Stimulated activated CD4-positive, alpha-beta T cell treated with anti-CD3 and anti-CD28 coated beads, Interleukin-12 subunit alpha, Interleukin-12 subunit beta, amount 100 ng/mL, for 48 hours (primary cell): ENCODE results near the gene MDP1.
A peak's percentile ranks its signal among the peaks of the same experiment; 100 is the strongest.
"Not testable (repeated sequence)": the region's sequence is repeated elsewhere in the genome, so short reads cannot be mapped to it uniquely, and the experiment has no call there.

Source experiments
- DNase-seq, 3 donors: peaks; one replicate each; pipeline ENCODE4 v3.0.0-alpha.2; 2020; ENCODE audit warnings: low read depth in 2 of 3, low spot score in 1 of 3

Gene MDP1

DNA sequence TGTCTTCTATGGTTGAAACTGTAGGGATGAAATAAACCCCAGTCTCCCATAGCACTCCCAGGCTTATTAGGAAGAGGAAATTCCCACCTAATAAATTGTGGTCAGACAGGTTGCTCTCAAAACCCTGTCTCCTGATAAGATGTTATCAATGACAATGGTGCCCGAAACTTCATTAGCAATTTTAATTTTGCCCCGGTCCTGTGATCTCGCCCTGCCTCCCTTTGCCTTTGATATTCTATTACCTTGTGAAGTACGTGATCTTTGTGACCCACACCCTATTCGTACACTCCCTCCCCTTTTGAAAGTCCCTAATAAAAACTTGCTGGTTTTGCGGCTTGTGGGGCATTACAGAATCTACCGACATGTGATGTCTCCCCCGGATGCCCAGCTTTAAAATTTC, 13.3 kb downstream of the MDP1 start:
- not testable (repeated sequence) for DNase-seq

DNA sequence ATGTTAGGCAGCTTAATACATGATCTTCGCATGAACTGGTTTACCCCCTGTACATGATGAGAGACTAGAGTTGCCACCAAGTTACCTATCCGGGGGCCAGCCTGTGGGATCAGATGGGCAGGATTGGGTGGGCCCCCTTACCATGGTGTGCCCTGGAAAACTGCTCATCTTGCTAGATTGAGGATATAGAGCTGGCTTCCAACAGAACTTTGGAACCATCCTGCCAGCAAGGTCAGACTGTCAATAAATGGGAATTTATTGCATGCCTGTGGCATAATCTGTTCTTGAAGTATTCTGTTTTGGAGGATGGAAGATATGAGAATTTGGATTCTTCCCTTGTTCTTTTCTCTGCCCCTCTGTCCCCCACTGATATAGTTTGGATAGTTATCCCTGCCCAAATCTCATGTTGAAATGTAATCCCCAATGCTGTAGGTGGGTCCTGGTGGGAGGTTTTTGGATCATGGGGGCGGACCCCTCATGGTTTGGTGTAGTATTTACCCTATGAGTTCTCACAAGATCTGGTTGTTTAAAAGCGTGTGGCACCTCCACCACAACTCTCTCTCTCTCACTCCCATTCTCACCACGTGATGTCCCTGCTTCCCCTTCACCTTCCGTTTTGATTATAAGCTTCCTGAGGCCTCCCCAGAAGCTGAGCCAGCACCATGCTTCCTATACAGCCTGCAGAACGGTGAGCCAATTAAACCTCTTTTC, 16.9 kb downstream of the MDP1 start:
- DNase-seq = no peak

DNA sequence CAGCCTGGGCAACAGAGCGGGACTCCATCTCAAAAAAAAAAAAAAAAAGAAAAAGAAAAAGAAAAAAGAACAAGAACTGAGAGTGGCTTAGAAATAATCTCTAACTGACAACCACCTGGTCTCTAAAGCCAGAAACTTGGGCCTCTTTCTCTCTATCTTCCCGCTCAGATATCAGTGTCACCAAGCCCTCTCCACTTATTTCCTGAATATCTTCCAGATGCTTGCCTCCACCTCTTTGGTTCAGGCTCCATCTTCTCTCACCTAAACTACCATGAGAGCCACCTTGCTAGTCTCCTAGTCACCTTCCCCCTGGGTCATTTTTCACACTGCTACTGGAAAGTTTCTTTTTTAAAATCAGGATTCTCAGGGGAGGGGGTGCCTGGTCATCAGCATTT, 18.8 kb downstream of the MDP1 start:
- DNase-seq = no peak

DNA sequence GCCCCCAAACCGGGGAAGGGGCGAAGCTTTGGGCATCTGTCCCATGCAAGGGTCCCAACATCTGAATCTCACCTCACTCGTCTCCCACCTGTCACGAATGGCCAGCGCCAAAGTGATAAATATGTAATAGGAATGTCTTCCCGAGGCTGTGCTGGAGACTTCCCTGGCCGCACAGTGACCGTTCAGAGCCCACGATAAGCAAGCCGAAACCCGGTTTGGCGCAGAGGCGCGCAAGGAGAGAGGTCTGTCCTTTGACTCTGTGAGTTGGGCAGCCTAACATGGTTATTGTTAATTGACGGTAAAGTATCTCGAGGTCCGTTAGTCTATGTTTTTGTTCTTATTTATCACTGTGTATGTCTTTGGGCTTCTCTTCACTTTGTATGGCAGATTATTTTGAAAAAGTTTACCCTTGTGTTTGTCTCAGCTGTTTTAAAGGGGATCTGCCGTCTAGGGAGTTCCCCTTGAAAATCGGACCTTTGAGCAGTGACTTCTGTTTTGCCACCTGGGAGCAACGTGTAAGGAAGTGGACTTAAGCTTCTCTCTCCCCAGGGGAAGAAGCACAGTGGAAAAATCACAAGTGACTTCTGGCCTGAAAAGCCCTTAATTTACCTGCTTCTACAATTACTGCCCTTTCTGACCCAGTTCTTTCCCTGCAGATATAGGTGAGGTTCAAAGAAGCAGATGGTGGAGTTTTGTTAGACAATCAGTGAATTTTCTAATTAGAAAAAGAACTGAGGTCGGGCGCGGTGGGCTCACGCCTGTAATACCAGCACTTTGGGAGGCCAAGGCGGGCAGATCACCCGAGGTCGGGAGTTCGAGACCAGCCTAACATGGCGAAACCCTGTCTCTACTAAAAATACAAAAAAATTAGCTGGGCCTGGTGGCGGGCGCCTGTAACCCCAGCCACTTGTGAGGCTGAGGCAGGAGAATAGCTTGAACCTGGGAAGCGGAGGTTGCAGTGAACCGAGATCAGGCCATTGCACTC, 19.5 kb downstream of the MDP1 start:
- no peak for DNase-seq

DNA sequence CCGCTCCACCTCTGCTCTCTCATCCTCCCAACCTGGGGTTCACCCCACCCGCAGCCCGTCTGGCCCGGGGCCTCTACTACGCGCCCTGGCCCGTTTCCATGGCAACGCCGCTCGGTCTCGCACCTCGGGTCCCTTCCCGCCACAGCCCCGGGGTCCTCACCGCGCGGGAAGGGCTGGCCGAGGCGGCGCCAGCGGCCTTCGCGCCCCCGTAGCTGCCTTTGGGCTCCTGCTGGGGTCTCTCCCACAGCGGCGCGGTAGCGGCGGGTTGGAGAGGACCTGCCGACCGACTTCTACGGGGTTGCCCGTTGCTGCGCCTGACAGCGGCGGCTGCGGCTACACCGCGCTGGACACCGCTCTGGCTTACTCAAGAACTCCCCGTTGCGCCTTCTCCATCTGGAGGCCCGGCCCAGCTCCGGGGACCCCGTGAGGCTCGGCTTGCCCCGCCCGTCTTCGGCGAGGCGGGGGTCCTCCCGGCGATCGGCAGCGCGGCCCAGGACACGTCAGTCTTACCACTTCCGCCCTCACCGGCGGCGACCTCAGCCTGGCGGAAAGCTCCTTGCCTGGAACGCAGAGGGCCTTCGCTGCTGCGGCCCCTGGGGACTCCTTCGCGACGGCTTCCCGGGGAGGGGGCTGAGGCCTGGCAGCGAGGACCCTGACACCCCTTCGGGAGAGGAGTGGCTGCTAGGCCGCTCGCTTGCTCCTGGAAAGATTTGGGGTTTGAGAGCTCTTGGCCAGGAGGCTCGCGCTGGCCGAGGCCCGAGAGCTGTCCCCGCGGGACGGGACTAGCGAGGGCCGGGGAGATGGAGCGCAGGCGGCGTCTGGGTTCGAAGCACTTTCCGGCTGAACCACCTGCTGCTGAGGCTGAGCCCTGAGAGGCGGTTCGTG, 20.4 kb downstream of the MDP1 start, which contains the start of gene TM9SF1:
TSS of gene TM9SF1 (minus strand) at position 256 of the 885 bp plus-strand sequence. CDS start 422 bp downstream, outside the sequence.
- peak; percentile 72 to 82 (median 79) for DNase-seq

DNA sequence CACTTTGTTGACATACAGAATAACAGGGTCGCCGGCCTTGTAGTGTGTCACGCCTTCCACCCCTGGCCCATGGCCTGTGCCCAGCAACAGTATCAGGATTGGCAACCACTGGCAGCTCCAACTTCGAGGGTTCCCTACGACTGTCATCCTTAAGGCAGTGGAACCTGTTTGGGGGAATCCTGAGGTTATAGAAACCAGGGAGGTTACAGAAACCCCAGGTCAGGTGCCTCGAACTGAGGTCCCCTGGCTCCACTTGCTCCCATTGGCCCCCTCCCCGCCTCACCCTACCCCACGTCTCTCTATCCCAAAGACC, 21.0 kb downstream of the MDP1 start:
- DNase-seq = no peak

DNA sequence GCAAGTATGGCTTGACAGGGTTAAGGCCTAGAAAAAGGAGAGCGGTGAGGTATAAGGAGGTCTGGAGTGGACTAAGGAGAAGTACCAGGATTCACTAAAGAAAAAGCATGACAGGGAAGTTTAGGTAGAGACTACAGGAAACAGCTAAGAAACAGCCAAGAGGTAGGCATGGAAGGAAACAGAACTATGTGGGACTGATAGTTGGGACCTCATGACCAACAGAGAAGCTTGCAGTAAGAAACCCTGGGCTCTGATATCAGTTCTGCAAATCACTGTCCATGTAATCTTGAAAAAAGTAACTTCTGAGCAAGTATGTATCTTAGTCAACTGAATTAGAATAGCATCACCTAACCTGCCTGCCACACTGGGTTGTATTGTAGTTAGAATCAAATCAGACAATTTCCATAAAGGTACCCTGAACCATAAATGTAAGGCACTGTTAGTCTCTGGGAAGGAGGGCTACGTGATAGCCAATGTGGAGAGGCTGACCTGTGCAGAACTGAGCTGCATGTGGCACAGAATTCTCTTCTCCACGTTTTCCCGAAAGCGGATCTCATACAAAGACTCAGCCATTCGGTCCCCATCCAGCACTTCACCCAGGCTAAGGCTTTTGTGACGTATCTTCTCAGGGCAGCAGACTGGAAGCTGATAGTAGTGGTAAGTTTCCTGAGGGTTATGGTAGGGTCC, 21.5 kb downstream of the MDP1 start:
- no peak for DNase-seq

DNA sequence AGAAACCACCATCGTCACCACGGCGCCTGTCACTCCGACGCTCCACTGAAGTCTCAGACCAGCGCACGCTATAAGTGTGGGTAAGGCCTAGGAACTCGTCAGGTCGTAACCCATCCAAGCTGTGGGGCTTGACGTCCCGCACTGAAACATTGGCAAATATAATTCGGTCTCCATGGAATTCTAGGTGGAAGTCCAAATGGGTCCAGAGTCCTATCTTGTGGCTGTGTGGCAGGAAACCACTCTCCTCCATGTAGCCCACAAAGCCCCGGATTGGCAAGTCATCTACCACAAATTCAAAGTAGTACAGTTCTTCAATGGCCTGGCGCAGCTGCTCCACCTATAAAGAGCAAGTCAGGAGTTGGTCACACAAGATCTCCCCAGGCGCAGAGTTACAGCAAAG, 22.9 kb downstream of the MDP1 start:
- DNase-seq = no peak

DNA sequence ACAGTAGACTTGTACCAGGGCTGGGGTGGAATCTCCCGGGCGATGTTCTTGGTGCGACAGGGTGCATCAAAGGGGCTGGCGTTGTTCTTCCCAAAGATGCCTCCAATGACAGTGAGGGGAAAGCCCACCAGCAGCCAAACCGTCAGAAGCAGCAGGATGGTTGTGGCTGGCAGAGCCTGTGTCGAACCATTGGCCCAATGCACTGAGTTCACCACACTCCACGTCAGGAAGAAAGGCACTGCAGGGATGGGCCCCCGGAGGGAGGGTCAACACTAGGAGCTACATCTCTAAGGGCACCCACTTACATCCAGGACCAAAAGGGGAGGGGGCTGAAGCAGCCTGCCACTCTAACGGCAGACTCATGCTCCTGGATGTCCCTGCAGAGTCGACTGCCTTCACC, 25.4 kb downstream of the MDP1 start:
- DNase-seq = no peak

DNA sequence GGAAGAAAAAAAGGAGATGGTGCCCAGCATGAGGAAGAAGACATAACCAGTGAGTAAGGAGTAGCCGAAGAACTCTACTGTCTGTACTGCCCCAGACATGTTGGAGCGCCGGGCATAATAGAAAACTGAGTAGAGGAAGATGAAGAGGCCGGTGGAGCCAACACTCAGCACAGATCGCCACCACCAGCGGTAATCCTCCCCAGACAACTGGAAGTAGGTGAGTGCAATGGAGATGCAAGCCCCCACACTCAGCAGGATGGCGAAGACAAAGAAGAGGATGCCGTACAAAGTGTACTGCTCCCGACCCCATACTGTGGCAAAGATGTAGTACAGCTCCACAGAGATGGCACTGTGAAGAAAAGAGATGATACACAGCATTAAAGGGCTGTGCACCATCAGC, 26.4 kb downstream of the MDP1 start:
- DNase-seq = no peak

DNA sequence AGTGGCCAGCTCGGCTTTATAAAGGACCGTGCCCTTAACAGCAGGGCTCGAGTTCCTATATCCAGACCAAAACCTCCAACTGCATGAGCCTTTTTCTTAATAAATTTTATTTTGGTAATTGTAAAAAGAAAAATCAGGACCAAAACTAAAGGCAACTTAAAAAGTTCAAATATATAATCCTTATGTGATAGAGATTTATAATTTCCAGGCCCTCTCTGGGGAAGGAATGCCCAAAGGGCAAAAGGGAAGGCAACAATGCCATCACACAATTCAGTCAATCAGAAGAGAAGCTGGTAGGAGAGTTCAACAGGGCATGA, 26.8 kb downstream of the MDP1 start:
- DNase-seq = no peak

DNA sequence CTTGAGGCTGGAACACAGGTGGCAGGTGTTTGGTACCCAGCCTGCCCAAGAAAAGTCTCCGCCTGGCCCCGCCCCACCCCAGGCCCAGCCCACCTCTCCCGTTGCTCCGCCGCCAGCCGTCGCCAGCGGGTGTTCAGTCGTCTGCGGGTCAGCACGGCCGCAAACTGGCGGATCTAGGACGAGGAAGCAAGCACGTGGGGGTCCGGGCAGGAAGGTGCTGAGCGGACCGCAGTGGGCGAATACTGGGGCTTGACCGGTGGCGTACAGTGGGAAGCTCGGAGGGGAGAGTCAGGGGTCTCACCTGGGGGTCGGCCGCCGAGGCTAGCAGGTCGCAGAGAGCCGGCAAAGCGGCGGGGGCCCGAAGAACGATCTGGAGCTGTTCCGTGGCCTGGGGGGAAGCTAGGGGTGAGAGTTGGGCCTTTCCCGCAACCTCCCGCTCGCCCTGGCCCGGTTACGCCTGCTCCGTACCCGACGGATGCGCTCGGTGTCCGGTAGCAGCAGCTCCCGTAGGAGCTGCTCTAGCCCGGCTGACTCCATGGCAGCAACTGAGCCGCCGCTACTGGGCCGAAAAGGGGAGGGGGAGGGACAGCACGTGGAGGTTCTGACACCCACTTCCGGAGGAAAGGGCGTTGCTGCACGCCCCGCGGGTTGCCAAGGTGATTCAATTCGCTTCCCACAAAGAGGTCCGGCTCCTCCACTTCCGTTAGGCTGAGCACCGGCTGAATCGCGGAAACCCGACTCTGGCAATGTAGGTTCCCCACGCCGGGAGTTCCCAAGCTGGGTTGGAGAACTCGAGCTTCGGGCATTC, 27.4 kb downstream of the MDP1 start, which contains the start of gene IPO4:
TSS of gene IPO4 (minus strand) at position 566 of the 808 bp plus-strand sequence. CDS start at position 537, 29 bp downstream.
- peak; percentile 91 to 94 (median 92) for DNase-seq

DNA sequence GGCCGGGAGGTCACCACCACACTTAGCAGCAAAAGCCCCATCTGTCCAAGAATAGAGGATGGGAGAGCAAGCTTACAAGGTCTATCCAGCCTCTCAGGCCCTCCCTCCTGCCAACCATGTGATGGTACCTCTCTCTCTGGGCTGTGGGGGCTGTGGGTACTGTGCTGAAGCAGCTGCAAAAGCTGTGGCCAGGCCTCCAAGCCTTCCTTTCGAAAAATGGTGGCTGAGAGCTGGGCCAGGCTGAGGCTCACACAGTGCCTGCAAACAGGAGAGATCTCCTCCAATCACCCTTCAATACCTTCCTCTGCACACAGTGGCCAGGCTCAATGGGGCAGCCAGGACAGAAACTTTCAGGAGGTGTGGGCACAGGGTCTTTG, 28.3 kb downstream of the MDP1 start:
- no peak for DNase-seq

DNA sequence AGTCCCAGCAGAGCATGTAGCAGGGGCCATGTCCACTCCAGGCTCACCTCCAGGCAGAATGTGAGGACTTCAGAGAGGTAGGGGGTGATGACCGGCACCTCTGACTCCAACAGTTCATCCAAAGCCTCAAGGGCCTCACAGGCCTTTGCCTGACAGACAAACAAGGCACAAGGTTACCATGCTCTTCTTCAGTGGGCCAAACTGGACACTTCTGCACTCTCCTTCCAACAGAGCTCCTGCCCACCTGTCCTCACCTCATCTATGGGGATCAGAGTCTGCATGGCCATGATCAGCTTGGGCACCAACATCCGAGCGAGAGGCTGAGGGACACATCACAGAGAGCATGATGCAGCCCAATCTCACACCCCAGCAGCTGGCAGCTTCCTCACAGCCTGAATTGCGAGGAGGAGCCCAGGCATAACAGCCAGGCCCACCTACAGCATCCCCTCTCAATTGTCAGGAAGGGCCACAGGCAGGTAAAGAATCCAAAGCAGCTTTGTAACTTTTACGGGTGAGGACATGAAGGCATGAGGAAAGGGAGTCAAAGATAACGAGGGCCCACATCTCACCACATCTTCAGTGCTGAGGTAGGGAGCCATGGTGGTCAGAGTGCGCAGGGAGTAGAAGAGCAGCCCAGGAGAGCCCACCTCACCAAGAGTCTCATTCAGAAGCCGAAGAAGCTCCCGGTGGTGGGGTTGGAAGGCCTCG, 28.9 kb downstream of the MDP1 start:
- DNase-seq = no peak

DNA sequence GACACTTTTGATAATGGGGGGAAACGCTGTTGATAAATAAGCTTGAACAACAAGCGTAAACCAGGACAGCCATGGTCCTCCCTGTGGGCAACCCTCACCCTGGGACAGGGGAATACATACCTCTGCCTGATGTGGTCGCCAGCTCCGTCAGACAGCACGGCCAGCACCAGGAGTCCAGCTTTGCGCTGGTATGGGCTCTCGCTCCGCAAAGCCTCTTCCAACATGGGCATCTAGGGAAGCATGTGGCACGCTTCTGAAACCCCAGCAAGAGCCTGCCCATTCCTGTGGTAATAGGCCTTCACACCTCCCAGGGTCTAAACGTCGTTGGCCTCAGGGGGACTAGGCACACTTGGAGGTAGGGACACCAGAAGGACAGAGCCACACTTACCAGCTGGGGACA, 30.1 kb downstream of the MDP1 start:
- no peak for DNase-seq

DNA sequence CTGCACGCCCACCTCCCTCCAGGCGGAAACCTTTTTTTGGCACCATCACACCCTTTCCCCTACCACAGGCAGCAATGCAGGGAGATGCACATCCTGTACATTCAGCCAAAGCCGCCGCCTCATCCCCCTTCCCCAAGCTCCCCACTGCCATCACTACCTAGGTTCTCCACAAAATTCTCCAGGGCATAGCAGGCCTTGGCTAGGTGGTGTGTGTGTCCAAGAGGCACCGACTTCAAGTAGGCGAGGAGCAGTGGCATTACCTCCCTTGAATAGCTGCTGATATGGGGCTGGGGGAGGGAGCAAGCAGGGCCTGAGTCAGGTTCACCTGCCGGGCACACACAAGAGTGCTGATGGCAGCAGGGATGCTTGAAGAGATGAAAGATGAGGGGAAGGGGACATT, 30.8 kb downstream of the MDP1 start:
- no peak for DNase-seq

DNA sequence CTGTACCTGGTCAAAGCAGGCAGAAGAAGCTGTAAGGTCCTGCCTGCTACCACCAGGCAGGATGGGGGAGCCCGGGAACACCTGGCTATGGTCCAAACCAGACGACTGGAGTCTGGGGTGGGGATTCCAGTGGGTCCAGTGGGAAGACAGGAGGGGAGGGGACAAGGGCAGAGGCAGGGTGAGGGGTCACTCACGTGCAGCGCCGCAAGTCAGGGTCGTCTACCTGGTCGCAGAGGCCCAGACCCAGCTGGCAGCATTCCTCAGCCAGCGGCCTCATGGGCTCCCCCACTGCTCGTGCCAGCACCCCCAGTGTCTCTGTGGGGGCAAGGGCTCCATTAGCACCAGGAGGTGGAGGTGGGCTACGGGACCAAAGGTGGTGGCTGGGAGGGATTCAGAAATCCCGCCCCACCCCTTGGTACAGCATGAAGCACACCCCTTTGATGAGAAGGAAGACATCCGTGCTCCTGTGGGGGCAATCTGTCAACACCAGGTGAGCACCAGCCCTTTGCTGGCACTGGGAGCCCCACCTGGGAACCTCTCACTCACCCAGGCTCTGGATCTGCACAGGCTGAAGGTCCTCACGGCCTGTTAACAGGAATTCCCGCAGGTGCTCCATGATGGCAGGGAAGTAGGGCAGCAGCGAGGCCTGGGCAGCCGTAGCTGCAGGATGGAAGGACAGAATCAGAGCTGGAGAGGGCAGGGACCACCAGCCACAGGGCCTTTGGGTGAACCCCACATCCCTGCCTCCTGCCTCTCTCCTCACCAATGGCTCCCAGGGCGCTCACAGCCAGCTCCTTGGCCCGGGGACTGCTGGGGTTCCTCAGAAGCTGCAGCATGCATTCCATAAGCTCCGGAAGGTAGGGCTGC, 31.5 kb downstream of the MDP1 start:
- no peak for DNase-seq

DNA sequence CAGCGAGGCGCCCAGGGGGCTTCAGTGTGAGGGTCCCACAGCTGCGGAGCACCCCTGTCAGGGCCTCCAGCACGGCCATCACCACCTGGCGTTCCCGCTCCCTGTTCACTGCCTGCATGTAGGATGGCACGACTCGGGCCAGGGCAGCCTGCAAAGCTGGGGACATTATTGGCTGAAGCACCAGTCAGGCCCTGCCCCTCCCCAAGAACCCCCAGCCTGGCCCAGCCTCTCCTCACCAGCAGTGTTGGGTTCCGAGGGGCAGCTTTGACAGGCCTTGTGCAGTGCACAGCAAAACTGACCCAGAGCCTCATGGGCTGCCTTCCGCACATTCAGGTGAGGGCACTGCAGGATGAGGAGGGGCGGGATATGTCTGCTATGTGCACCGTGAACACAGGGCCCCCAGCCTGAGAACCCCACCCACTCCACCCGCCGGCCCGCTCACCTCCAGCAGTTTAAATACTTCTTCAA, 32.8 kb downstream of the MDP1 start:
- no peak for DNase-seq
